ENCODE results near the gene INO80B.
"Not testable (repeated sequence)": the region's sequence is repeated elsewhere in the genome, so short reads cannot be mapped to it uniquely, and the experiment has no call there.

Gene INO80B

GRCh38 chr2:74425523-74425922 is 29.4 kb upstream of the INO80B start:
- no peak for DNase-seq (ENCODE audit: low read depth, low spot score)

- DNase-seq (ENCODE audit: low read depth, low spot score) = no peak
Observed at GRCh38 chr2:74426181-74426758, 28.6 kb upstream of the INO80B start.

- no peak for DNase-seq (ENCODE audit: low read depth, low spot score)
Observed at GRCh38 chr2:74427551-74427950, 27.3 kb upstream of the INO80B start.

- DNase-seq (ENCODE audit: low read depth, low spot score) = no peak
Observed at GRCh38 chr2:74428675-74429074, 26.2 kb upstream of the INO80B start.

- DNase-seq (ENCODE audit: low read depth, low spot score) = no peak
Observed at GRCh38 chr2:74429487-74430451, 25.1 kb upstream of the INO80B start.

GRCh38 chr2:74430502-74430901 is 24.4 kb upstream of the INO80B start:
- DNase-seq (ENCODE audit: low read depth, low spot score) = no peak

GRCh38 chr2:74436111-74436805 is 18.6 kb upstream of the INO80B start:
- no peak for DNase-seq (ENCODE audit: low read depth, low spot score)

- no peak for DNase-seq (ENCODE audit: low read depth, low spot score)
Observed at GRCh38 chr2:74436848-74437695, 17.8 kb upstream of the INO80B start.

- DNase-seq (ENCODE audit: low read depth, low spot score) = no peak
Observed at GRCh38 chr2:74438248-74438647, 16.6 kb upstream of the INO80B start.

GRCh38 chr2:74439373-74439772 is 15.5 kb upstream of the INO80B start:
- no peak for DNase-seq (ENCODE audit: low read depth, low spot score)

- peak; percentile 67 for DNase-seq (ENCODE audit: low read depth, low spot score)
Observed at GRCh38 chr2:74439803-74440377, 15.0 kb upstream of the INO80B start.

GRCh38 chr2:74440378-74441169 is 14.3 kb upstream of the INO80B start:
- DNase-seq (ENCODE audit: low read depth, low spot score) = peak; percentile 92

GRCh38 chr2:74441170-74441689 is 13.7 kb upstream of the INO80B start:
- DNase-seq (ENCODE audit: low read depth, low spot score) = no peak

- peak; percentile 37 for DNase-seq (ENCODE audit: low read depth, low spot score)
Observed at GRCh38 chr2:74441690-74442482, 13.0 kb upstream of the INO80B start, which contains the start of gene RTKN. RTKN (minus strand) TSS chr2:74441937; CDS start chr2:74441816, 121 bp downstream.

GRCh38 chr2:74442483-74443297 is 12.2 kb upstream of the INO80B start:
- not testable (repeated sequence) for DNase-seq (ENCODE audit: low read depth, low spot score)

- DNase-seq (ENCODE audit: low read depth, low spot score) = peak; percentile 60
Observed at GRCh38 chr2:74444498-74445318, 10.2 kb upstream of the INO80B start.

Data from astrocyte of the hippocampus (primary cell).